Activated naive CD4-positive, alpha-beta T cell treated with anti-CD3 and anti-CD28 coated beads, Interleukin-2, amount 50 U/mL, for 72 hours (primary cell): ENCODE measurements around the gene DLD. TPM values are rescaled to one million over a fixed set of nuclear protein-coding genes. Genes with fewer than 3 reads are reported as not detected.
"Not testable (repeated sequence)": the region's sequence is repeated elsewhere in the genome, so short reads cannot be mapped to it uniquely, and the experiment has no call there.

Source experiments
- ATAC-seq, 2 donors: fragments of 150-1000 bp; cut with Tn5 transposase; 2 replicates each; pipeline ENCODE4 v1.10.0; 2021; ENCODE audit warnings: mild to moderate bottlenecking in 2 of 2, moderate library complexity in 2 of 2
- DNase-seq, 2 donors: peaks; one replicate each; pipeline ENCODE4 v3.0.0; 2021 to 2022; ENCODE audit warnings: low spot score in 2 of 2
- H3K27ac Mint-ChIP-seq, 2 donors: one replicate each; pipeline ENCODE4 v1.8.0; 2022; ENCODE audit warnings: mild to moderate bottlenecking in 2 of 2, mixed read lengths in 2 of 2
- H3K36me3 Mint-ChIP-seq, 2 donors: one replicate each; pipeline ENCODE4 v1.8.0; 2022; ENCODE audit warnings: mixed read lengths in 2 of 2
- H3K9me3 Mint-ChIP-seq, 2 donors: one replicate each; pipeline ENCODE4 v1.8.0; 2022; ENCODE audit warnings: mixed read lengths in 2 of 2
- total RNA-seq, 2 donors: library from RNA; stranded (reverse); gene quantifications; one replicate each; pipeline ENCODE4 v1.2.3, GENCODE V29; 2022

The DLD gene
- total RNA-seq, 2 donors from 2014 or later: 82.8 to 96.5 TPM

DNA sequence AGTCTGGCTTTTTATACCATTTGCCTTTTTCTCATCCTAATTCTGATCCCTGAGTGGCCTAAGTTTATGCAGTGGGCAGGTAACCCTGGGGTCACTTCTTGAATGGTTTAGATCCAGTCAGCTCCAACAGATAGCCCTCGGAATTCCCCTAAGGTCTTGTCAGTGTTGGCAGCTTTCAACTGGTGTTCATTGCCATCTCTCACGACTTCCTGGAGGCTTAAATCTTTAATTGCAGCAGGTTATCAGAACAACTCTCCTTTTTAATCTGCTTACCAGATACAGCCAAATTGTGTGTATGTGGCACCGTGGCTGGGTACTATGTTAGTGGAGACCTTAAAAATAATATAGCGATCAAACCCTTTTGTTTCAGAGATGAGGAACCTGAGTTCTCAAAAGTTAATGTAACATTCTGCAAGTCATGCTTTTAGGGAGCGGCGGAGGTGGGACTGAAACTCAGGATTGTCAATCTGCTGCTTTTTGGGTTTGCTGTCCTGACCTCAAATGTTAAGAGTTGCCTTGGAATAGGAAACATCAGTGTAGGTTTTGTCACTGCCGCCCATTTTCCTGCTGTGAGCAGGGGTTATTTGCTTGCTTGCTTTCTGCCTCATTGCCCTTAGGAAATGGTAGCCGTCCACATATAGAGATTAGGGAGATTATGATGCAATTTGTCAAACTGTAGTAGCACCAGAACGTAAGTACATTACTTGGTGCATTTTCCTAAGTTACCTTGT is 818 bp downstream of the DLD start:
- H3K27ac Mint-ChIP-seq: peak overlapping the region; percentile 95 to 97
- peaks cover 13 to 33% of the 10 kb centered on the region in 2 donors for H3K36me3 Mint-ChIP-seq
- ATAC-seq: peak in 1 of 2 donors; percentile 9
- no peak for DNase-seq
- H3K9me3 Mint-ChIP-seq: no peaks in the 10 kb centered on the region

- peak overlapping the region; percentile 95 to 97 for H3K27ac Mint-ChIP-seq
- not testable (repeated sequence) for ATAC-seq, DNase-seq, H3K9me3 Mint-ChIP-seq
- peaks cover 13 to 38% of the 10 kb centered on the region in 2 donors for H3K36me3 Mint-ChIP-seq
Measured at GRCh38 chr7:107892367-107892741, 1.4 kb downstream of the DLD start.

DNA sequence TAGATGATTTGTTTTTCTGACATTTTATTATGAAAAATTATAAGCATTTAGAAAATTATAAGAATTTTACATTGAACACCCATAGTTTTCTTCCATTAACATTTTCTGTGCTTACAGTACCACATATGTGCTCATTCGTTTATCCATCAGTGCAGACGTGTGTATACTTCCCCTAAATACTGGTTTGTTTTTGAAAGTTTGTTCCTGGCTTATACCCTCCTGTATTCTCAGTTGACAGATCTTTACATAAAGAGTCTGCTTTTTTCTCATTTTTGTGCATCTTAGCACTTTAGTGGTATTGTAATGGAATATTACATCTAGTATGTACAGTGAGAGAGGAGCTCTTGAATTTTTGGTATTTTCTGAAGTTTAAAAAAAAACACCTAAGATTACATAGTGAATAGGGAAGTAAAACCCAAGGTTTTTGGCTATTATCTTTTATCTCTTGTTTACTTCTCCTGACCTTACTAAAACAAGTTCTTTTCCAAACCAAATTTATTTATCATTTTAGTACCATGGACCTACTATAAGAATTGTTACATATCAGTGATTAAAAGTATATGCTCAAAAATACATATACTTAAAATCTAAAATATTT is 8.1 kb downstream of the DLD start:
- peaks cover 0 to 23% of the 10 kb centered on the region in 2 donors for H3K36me3 Mint-ChIP-seq
- no peak for ATAC-seq
- H3K27ac Mint-ChIP-seq: no peak overlapping the region

GRCh38 chr7:107900496-107901015 is 9.6 kb downstream of the DLD start:
- ATAC-seq (no peak), DNase-seq (no peak)
- Mint-ChIP-seq H3K9me3 (no peaks in the 10 kb centered on the region), H3K27ac (no peak overlapping the region), H3K36me3 (peaks cover 0 to 15% of the 10 kb centered on the region in 2 donors)

More for the DNA sequence above, 8.1 kb downstream of the DLD start:
- H3K9me3 Mint-ChIP-seq: no peaks in the 10 kb centered on the region
- DNase-seq: no peak

GRCh38 chr7:107902381-107902780 is 11.4 kb downstream of the DLD start:
- Mint-ChIP-seq H3K9me3 (no peaks in the 10 kb centered on the region), H3K27ac (no peak overlapping the region), H3K36me3 (peaks cover 10 to 11% of the 10 kb centered on the region in 2 donors)
- ATAC-seq (no peak), DNase-seq (no peak)

GRCh38 chr7:107907790-107908189 is 16.8 kb downstream of the DLD start:
- H3K9me3 Mint-ChIP-seq: peaks cover 0 to 4% of the 10 kb centered on the region in 2 donors
- peaks cover 35 to 40% of the 10 kb centered on the region in 2 donors for H3K36me3 Mint-ChIP-seq
- DNase-seq (no peak), ATAC-seq (no peak)
- peak overlapping the region in 1 of 2 donors; percentile 23 for H3K27ac Mint-ChIP-seq

DNA sequence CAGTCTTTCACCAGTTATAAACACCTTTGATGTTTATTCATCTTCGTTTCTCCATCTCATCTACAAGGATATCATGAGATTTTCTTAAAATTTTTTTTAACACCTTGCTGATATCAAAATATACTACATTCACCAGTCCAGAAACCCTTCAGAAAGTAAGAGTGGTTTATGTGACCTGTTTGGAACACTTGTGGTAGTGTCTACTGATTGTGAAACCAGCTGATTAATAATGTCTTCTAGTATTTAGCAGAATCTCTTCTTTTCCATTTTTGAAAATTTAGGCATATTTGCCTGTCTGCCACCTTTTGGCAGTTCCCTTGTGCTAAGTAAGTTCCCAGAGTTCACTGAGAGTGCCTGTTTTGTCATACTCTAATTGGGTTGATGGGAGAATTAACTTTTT is 18.5 kb downstream of the DLD start:
- Mint-ChIP-seq H3K27ac (no peak overlapping the region), H3K9me3 (peaks cover 0 to 4% of the 10 kb centered on the region in 2 donors), H3K36me3 (peaks cover 35 to 52% of the 10 kb centered on the region in 2 donors)
- ATAC-seq (peak in 1 of 2 donors; percentile 34), DNase-seq (no peak)

DNA sequence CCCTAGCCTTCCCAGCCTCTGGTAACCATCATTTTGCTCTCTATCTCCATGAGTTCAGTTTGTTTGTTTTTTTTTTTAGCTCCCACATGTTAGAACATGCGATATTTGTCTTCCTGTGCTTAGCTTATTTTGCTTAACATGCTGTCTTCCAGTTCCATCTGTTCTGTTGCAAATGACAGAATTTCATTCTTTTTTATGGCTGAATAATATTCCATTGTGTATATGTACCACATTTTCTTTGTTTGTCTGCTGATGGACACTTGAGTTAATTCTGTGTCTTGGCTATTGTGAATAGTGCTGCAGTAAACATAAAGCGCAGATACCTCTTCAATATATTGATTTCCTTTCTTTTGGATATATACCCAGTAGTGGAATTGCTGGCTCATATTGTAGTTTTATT is 21.0 kb downstream of the DLD start:
- DNase-seq (no peak), ATAC-seq (no peak)
- Mint-ChIP-seq H3K9me3 (peaks cover 0 to 4% of the 10 kb centered on the region in 2 donors), H3K36me3 (peaks cover 34 to 58% of the 10 kb centered on the region in 2 donors), H3K27ac (no peak overlapping the region)

DNA sequence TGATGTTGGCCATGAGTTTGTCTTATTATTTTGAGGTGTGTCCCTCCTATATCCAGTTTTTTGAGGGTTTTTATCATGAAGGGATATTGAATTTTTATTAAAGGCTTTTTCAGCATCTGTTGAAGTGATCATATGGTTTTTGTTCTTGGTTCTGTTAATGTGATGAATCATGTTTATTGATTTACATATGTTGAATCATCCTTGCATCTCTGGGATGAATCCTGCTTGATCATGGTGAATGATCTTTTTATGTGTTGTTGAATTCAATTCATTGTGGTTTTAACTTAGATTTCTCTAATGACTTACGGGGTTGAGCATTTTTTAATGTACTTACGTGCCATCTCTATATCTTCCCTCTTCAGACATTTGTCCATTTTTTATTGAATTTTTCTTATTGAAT is 22.9 kb downstream of the DLD start:
- ATAC-seq: no peak
- H3K9me3 Mint-ChIP-seq: peaks cover 0 to 4% of the 10 kb centered on the region in 2 donors
- DNase-seq: no peak
- peaks cover 36 to 68% of the 10 kb centered on the region in 2 donors for H3K36me3 Mint-ChIP-seq
- no peak overlapping the region for H3K27ac Mint-ChIP-seq

DNA sequence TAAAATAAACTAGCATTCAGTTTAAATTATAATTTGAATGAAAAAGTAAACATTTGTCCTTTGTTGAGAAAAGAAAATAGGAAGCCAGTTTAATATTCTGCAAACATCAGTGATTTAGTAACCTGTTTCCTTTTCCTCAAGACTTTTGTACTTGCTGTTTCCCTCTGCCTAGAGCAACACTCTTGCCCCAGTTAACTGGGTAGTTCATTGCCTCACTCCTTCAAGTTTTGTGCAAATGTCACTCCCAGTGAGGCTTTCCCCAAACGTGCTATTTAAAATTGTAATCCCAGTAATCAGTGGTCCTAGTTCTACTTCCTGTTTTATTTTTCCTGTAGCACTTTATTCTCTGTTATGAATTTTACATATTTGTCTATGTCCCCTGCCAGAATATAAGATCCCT is 23.8 kb downstream of the DLD start:
- no peak for ATAC-seq
- Mint-ChIP-seq H3K27ac (no peak overlapping the region), H3K9me3 (peaks cover 0 to 4% of the 10 kb centered on the region in 2 donors), H3K36me3 (peaks cover 30 to 74% of the 10 kb centered on the region in 2 donors)
- DNase-seq: no peak

GRCh38 chr7:107915541-107915940 is 24.6 kb downstream of the DLD start:
- Mint-ChIP-seq H3K36me3 (peaks cover 33 to 77% of the 10 kb centered on the region in 2 donors), H3K27ac (no peak overlapping the region), H3K9me3 (peaks cover 0 to 4% of the 10 kb centered on the region in 2 donors)
- DNase-seq: no peak
- ATAC-seq: no peak

DNA sequence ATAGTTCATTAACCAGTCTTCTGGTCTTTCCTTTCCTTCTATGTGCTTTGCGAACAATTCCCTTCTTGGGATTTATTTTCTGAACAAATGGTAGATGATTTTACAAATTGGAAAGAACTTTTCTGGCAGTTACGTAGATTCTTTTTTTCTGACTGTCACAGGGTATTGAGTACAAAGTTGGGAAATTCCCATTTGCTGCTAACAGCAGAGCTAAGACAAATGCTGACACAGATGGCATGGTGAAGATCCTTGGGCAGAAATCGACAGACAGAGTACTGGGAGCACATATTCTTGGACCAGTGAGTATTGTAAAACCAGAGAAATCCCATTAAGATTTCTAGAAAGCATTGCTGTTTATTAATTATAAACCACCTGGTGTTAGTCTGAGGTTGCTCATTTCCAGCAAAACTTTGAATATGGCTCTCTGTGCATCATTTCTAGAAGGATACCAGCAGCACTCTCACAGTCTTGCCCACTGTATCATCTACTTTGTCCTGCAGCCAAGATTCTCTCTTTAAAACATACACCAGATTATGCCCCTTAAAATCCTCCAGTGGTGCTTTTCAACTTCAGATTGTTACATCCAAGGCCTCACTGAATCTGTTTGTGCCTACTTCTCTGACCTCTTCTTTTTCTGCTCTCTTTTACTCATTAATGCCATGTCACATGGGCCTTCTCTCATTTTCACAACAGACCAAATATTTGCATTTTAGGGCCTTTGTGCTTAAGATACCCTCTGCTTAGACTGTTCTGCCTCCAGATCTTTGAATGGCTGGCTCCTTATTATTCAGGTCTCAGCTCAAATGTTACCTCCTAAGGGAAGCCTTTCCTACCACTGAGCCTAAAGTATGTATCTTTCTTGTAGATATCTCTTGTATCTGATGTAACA is 27.0 kb downstream of the DLD start:
- no peak for DNase-seq
- Mint-ChIP-seq H3K36me3 (peaks cover 32 to 75% of the 10 kb centered on the region in 2 donors), H3K9me3 (no peaks in the 10 kb centered on the region), H3K27ac (peak overlapping the region in 1 of 2 donors; percentile 30)
- ATAC-seq: no peak

DNA sequence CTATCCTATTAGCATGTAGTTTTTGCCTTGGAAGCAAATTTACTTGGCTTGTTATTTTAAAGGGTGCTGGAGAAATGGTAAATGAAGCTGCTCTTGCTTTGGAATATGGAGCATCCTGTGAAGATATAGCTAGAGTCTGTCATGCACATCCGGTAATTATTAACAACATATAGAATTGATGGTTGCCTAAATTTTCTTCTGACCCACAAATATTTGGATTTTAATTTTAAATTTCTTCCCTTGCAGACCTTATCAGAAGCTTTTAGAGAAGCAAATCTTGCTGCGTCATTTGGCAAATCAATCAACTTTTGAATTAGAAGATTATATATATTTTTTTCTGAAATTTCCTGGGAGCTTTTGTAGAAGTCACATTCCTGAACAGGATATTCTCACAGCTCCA is 28.0 kb downstream of the DLD start:
- H3K9me3 Mint-ChIP-seq: no peaks in the 10 kb centered on the region
- no peak for DNase-seq
- peaks cover 32 to 73% of the 10 kb centered on the region in 2 donors for H3K36me3 Mint-ChIP-seq
- no peak for ATAC-seq
- H3K27ac Mint-ChIP-seq: no peak overlapping the region

DNA sequence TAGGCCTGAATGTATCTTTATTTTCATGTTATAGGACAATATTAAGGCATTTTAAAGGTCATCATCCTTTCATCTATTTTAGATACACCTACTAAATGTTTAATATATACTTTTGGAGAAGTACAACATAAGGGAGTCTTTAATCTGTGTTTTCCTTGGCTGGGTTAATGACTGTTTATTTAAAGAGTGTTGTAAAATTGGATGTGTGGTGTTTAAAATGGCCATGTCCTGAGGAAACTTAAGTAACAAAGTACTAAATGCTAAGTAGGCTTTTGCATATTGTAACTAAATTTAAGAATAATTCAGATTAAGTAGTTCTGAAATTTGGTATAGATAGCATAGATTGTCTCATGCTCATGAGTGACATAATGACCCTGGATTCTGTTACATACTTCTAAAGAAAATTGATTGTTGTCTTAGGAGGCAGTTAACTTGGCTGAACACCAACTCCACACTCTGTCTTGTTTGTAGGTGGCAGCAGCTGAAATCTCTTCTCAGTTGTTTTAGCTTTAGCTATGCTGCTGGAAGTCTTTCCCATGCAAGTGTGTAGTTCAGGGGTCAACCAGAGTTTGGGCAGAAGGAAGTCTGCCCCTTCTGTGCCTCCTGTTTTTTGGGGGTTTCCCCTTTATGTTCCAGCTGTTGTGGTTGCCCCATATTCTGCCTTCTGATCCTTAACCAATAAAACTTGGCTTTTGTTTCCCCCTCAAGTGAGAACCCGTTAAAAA is 29.2 kb downstream of the DLD start:
- H3K9me3 Mint-ChIP-seq: no peaks in the 10 kb centered on the region
- peaks cover 27 to 66% of the 10 kb centered on the region in 2 donors for H3K36me3 Mint-ChIP-seq
- H3K27ac Mint-ChIP-seq: peak overlapping the region in 1 of 2 donors; percentile 58
- DNase-seq (no peak), ATAC-seq (no peak)

- H3K36me3 Mint-ChIP-seq: peaks cover 26 to 64% of the 10 kb centered on the region in 2 donors
- ATAC-seq, H3K27ac Mint-ChIP-seq, H3K9me3 Mint-ChIP-seq, DNase-seq: not testable (repeated sequence)
Measured at GRCh38 chr7:107921826-107922225, 30.8 kb downstream of the DLD start.

DNA sequence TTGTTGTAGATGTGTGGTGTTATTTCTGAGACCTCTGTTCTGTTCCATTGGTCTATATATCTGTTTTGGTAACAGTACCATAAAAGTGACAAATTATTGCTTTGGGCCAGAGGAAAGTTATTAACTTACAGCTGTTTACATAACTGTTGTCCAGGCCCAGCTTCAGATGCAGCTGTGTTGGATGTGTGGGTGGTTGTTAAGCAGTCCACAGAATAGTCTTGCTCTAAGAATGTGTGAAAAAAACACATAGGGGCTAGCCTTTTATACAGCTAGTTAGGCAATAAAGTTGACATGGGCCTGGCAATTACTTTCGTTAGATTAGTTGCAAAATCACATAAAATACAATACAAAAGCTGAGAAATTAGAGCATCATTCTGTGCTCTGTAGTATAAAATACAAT is 31.9 kb downstream of the DLD start:
- Mint-ChIP-seq H3K9me3 (no peaks in the 10 kb centered on the region), H3K36me3 (peaks cover 20 to 53% of the 10 kb centered on the region in 2 donors), H3K27ac (no peak overlapping the region)
- DNase-seq (no peak), ATAC-seq (no peak)
